HepG2 (cell line): Measurements from ENCODE around the gene POPDC2. TPM values are rescaled to one million over a fixed set of nuclear protein-coding genes. Genes with fewer than 3 reads are reported as not detected.

ENCODE experiments used
- ATF7-NPFF ChIP-seq: sonication (generic); formaldehyde crosslinking; IDR thresholded peaks from 2 replicates; pipeline ENCODE4 v1.8.1; 2023; ENCODE audit warnings: mild to moderate bottlenecking, low read depth, missing genetic modification reagents, moderate library complexity
- DMAP1 ChIP-seq: IDR thresholded peaks from 2 replicates; pipeline ENCODE4 v1.6.1; 2016
- PITX1 ChIP-seq: sonication (generic); formaldehyde crosslinking; IDR thresholded peaks from 2 replicates; pipeline ENCODE4 v1.5.1; 2020; ENCODE audit warnings: mild to moderate bottlenecking, missing genetic modification reagents
- PPARG ChIP-seq: conservative IDR thresholded peaks from 2 replicates; pipeline ENCODE4 v1.6.1; 2016; ENCODE audit warnings: missing biosample characterization, missing genetic modification reagents
- SIX4 ChIP-seq: sonication (generic); formaldehyde crosslinking; IDR thresholded peaks from 2 replicates; pipeline ENCODE4 v1.4.0; 2020; ENCODE audit warnings: missing genetic modification reagents
- ZBTB7B ChIP-seq: sonication (generic); formaldehyde crosslinking; IDR thresholded peaks from 2 replicates; pipeline ENCODE4 v1.4.0; 2020; ENCODE audit warnings: missing genetic modification reagents
- ZEB1 ChIP-seq: IDR thresholded peaks from 2 replicates; pipeline ENCODE4 v1.6.1; 2012; ENCODE audit warnings: mild to moderate bottlenecking, low read depth, inconsistent platforms; ENCODE audit not compliant: insufficient replicate concordance
- ZNF724P ChIP-seq: sonication (generic); formaldehyde crosslinking; IDR thresholded peaks from 2 replicates; pipeline ENCODE4 v1.8.0; 2022; ENCODE audit warnings: missing genetic modification reagents, borderline replicate concordance
- polyA plus RNA-seq, 8 experiments: library from polyadenylated mRNA; depleted of rRNA in 3 of 8; stranded (reverse) in 7 of 8; unstranded in 1 of 8; fragments of >200 nt; fragmentation: Illumina TruSeq in 4 of 8; extraction: Trizol in 4 of 8; gene quantifications; 2 replicates each; pipeline versions ENCODE4 v1.2.1 to v1.2.3, GENCODE V29; 2011 to 2016; ENCODE audit warnings: low read depth in 4 of 8, missing spikeins in 1 of 8, mixed read lengths in 1 of 8; ENCODE audit not compliant: insufficient read depth in 1 of 8
- total RNA-seq, 5 experiments: library from RNA; depleted of rRNA; stranded (reverse); fragments of >200 nt; fragmentation: Illumina TruSeq; extraction: Trizol; gene quantifications; 2 replicates each; pipeline ENCODE4 v1.2.3, GENCODE V29; 2016; ENCODE audit warnings: low read depth in 1 of 5
- TF ChIP-seq, protein P1 (sequence below): fragments of 450-650 bp; IDR thresholded peaks from 2 replicates; pipeline ENCODE4 v1.6.1; 2017; ENCODE audit warnings: mild to moderate bottlenecking
- TF ChIP-seq, protein P2 (sequence below): sonication (generic); formaldehyde crosslinking; IDR thresholded peaks from 2 replicates; pipeline ENCODE4 v1.9.0; 2021; ENCODE audit warnings: mild to moderate bottlenecking, missing genetic modification reagents
- TF ChIP-seq, protein P3 (sequence below): IDR thresholded peaks from 2 replicates; pipeline ENCODE4 v1.6.1; 2018; ENCODE audit warnings: missing genetic modification reagents

The POPDC2 gene
- total and polyA plus RNA-seq, 2 of the 13 experiments (the other 11 are each of a cell fraction or from before 2014, with no cell fraction given): 0.18 to 0.58 TPM

DNA sequence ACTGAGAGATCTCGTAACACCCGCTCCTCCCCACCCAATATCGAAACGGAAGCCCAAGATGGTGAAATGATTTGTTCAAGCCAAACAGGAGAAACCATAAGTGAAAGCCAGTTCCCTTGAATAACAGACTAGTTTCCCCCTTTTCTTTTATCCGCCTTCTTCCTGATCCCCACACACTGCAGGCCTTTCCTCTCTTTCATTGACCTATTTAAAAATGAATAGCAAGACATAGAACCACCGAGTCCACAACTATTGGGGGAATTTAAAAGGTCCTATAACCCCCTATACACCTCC, 17.2 kb upstream of the POPDC2 start (continued):
- TF ChIP-seq, protein P1, sequence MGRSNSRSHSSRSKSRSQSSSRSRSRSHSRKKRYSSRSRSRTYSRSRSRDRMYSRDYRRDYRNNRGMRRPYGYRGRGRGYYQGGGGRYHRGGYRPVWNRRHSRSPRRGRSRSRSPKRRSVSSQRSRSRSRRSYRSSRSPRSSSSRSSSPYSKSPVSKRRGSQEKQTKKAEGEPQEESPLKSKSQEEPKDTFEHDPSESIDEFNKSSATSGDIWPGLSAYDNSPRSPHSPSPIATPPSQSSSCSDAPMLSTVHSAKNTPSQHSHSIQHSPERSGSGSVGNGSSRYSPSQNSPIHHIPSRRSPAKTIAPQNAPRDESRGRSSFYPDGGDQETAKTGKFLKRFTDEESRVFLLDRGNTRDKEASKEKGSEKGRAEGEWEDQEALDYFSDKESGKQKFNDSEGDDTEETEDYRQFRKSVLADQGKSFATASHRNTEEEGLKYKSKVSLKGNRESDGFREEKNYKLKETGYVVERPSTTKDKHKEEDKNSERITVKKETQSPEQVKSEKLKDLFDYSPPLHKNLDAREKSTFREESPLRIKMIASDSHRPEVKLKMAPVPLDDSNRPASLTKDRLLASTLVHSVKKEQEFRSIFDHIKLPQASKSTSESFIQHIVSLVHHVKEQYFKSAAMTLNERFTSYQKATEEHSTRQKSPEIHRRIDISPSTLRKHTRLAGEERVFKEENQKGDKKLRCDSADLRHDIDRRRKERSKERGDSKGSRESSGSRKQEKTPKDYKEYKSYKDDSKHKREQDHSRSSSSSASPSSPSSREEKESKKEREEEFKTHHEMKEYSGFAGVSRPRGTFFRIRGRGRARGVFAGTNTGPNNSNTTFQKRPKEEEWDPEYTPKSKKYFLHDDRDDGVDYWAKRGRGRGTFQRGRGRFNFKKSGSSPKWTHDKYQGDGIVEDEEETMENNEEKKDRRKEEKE: no peak
- TF ChIP-seq, protein P2, sequence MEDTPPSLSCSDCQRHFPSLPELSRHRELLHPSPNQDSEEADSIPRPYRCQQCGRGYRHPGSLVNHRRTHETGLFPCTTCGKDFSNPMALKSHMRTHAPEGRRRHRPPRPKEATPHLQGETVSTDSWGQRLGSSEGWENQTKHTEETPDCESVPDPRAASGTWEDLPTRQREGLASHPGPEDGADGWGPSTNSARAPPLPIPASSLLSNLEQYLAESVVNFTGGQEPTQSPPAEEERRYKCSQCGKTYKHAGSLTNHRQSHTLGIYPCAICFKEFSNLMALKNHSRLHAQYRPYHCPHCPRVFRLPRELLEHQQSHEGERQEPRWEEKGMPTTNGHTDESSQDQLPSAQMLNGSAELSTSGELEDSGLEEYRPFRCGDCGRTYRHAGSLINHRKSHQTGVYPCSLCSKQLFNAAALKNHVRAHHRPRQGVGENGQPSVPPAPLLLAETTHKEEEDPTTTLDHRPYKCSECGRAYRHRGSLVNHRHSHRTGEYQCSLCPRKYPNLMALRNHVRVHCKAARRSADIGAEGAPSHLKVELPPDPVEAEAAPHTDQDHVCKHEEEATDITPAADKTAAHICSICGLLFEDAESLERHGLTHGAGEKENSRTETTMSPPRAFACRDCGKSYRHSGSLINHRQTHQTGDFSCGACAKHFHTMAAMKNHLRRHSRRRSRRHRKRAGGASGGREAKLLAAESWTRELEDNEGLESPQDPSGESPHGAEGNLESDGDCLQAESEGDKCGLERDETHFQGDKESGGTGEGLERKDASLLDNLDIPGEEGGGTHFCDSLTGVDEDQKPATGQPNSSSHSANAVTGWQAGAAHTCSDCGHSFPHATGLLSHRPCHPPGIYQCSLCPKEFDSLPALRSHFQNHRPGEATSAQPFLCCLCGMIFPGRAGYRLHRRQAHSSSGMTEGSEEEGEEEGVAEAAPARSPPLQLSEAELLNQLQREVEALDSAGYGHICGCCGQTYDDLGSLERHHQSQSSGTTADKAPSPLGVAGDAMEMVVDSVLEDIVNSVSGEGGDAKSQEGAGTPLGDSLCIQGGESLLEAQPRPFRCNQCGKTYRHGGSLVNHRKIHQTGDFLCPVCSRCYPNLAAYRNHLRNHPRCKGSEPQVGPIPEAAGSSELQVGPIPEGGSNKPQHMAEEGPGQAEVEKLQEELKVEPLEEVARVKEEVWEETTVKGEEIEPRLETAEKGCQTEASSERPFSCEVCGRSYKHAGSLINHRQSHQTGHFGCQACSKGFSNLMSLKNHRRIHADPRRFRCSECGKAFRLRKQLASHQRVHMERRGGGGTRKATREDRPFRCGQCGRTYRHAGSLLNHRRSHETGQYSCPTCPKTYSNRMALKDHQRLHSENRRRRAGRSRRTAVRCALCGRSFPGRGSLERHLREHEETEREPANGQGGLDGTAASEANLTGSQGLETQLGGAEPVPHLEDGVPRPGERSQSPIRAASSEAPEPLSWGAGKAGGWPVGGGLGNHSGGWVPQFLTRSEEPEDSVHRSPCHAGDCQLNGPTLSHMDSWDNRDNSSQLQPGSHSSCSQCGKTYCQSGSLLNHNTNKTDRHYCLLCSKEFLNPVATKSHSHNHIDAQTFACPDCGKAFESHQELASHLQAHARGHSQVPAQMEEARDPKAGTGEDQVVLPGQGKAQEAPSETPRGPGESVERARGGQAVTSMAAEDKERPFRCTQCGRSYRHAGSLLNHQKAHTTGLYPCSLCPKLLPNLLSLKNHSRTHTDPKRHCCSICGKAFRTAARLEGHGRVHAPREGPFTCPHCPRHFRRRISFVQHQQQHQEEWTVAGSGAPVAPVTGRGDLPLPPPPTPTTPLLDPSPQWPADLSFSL (CRISPR knock-in tag): no peak
- TF ChIP-seq PPARG (CRISPR knock-in tag): 0 out of 2 replicates have a peak, but pooled peaks have one; percentile 1
- 0 out of 2 replicates have a peak, but pooled peaks have one; percentile 40 for TF ChIP-seq SIX4
- peak; percentile 1 for TF ChIP-seq ZEB1
- TF ChIP-seq ZNF724P (CRISPR knock-in tag): 0 out of 2 replicates have a peak, but pooled peaks have one; percentile 3
- TF ChIP-seq ATF7-NPFF: no peak
- 0 out of 2 replicates have a peak, but pooled peaks have one; percentile 0 for TF ChIP-seq ZBTB7B
- 0 out of 2 replicates have a peak, but pooled peaks have one; percentile 0 for TF ChIP-seq PITX1 (CRISPR knock-in tag)
- TF ChIP-seq, protein P3, sequence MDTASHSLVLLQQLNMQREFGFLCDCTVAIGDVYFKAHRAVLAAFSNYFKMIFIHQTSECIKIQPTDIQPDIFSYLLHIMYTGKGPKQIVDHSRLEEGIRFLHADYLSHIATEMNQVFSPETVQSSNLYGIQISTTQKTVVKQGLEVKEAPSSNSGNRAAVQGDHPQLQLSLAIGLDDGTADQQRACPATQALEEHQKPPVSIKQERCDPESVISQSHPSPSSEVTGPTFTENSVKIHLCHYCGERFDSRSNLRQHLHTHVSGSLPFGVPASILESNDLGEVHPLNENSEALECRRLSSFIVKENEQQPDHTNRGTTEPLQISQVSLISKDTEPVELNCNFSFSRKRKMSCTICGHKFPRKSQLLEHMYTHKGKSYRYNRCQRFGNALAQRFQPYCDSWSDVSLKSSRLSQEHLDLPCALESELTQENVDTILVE (CRISPR knock-in tag): no peak
- TF ChIP-seq DMAP1 (CRISPR knock-in tag): 0 out of 2 replicates have a peak, but pooled peaks have one; percentile 5
